Measurements from ENCODE around the gene TGOLN2.

DNA sequence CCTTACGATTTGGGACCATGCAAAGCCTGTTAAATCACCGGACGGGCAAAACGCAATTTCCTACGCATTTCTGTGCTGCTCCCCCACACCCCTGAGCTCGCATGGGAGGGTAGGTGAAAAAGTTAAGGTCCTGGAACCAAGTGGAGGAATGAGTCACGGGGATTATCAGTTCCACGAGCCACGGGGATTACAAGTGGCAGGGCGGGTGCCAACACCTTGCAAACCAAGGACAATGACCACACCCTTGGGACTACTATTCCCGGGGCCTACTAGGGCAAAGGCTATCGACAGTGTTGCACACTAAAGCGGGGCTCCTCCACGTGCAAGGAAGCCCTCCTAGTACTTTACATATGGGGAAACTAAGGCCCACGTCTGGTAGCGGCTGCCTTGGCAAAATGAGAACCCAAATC lies 26.1 kb upstream of the TGOLN2 start:
- TF ChIP-seq CTCF (IDR thresholded peaks at IDR 0.05) (no peak), POLR2A (IDR thresholded peaks at IDR 0.05) (no peak)
